HG02943 (cell line): ENCODE results near the gene SNX20.

Experiments used
- ATAC-seq: cut with Tn5 transposase; IDR thresholded peaks from one replicate; pipeline ENCODE4 v1.9.1; 2021; ENCODE audit warnings: mild to moderate bottlenecking, low read depth, moderate library complexity; ENCODE audit not compliant: unreplicated experiment

Gene SNX20, protein sequence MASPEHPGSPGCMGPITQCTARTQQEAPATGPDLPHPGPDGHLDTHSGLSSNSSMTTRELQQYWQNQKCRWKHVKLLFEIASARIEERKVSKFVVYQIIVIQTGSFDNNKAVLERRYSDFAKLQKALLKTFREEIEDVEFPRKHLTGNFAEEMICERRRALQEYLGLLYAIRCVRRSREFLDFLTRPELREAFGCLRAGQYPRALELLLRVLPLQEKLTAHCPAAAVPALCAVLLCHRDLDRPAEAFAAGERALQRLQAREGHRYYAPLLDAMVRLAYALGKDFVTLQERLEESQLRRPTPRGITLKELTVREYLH

GRCh38 chr16:50681021-50681885 lies at the start of gene SNX20:
Gene SNX20, minus strand, starts transcription at chr16:50681312. Its CDS starts 3,786 bp downstream, at chr16:50677526.
- ATAC-seq: peak; percentile 60

- ATAC-seq: no peak
Observed at GRCh38 chr16:50724306-50724705, 43.2 kb upstream of the SNX20 start.

- no peak for ATAC-seq
Observed at GRCh38 chr16:50722960-50723359, 41.8 kb upstream of the SNX20 start.

DNA sequence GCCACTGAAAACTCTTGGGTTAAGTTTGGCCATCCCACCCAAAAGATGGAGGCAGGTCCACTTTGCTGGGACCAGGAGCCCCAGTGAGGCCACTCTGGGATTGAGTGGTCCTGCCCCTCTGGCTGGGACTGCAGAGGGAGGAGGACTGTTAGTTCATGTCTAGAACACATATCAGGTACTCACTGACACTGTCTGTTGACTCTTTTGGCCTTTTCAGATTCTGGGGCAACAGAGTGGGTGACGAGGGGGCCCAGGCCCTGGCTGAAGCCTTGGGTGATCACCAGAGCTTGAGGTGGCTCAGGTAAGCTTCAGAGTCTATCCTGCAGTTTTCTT lies 41.3 kb upstream of the SNX20 start:
- no peak for ATAC-seq

GRCh38 chr16:50721549-50722404 lies 40.7 kb upstream of the SNX20 start:
- no peak for ATAC-seq

DNA sequence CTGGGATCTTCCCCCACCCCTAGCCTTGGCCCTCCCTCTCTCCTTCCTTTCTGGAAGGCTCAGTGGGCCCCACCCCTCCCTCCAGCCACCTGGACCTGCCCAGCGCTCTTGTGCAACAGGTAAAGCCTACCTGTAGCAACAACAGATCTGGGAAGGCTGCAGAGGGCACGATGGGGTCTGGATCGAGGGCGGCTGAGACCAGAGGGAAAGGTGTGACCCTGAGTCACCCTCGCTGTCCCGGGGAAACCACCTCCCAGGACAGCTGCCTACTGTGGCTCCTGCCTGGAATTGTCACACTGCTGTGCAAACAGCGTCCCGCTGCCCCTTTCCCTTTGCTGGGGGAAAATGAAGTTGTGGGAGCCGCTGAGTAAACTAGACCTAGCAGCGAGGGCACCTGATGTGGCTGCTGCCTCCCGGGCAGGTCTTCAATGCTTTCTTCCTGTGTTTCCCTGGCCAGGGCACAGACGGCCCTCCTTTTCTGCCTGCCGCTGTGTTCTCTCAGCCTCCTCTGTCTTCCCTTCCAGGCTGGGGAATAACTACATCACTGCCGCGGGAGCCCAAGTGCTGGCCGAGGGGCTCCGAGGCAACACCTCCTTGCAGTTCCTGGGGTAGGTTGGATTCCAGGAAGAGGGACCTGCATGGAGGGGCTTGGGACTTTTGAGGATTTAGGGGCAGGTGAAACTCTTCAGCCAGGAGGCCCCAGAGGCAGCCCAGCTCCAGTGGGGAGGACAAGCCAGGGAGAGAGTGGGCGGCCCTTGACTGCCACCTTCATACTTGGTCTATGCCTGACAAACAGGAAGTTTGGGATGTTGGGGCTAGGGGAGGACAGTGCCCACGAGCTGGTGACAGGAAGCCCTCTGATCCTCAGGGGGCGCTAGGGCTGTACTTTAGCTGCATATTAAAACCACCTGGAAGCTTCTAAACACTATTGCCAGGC lies 38.6 kb upstream of the SNX20 start:
- ATAC-seq: no peak

GRCh38 chr16:50718761-50719400 lies 37.8 kb upstream of the SNX20 start:
- no peak for ATAC-seq

DNA sequence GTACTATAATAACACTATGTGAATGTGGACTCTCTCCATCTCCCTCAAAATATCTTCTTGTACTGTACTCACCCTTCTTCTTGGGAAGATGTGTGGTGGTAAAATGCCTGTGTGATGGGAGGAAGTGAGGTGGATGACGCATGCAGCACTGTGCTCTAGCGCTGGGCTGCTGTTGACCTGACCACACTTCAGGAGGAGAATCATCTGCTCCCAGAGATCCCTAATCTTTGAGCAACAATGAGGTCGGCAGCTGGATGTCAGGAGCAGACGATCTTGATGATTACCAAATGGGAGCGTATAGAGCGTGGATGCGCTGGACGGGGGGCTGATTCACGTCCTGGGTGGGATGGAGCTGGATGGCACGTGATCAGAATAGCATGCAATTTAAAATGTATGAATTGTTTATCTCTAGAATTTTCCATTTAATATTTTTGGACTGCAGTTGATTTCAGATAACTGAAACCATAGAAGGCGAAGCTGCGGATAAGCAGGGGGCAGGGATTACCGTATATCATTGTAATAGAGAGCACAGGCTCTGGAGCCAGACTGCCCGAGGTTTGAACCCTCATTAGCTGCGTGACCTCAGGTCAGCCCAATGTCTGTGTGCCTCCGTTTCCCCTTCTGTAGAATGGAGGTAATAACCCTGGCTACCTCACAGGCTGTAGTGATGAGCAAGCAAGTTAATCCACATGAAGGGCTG lies 37.1 kb upstream of the SNX20 start:
- ATAC-seq: no peak

DNA sequence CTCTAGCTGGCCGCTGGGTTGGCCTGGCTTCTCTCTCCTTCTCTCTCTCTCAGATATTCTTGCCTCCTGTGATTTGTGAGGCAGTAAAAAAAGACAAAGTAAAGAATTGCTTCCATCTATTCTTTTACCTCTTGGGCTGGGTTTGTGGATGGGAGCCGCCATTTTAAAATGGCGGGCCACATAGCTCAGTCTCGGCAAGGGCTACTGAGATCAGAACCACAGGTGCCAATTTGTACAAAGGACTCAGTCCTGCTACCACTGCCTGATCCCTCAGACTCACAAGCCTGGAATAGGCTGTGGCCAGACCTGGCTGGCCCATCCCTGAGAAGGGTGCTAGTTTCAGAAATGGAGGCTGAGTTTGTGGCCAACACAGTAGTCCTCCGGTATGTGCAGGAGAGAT lies 36.4 kb upstream of the SNX20 start:
- ATAC-seq: no peak

DNA sequence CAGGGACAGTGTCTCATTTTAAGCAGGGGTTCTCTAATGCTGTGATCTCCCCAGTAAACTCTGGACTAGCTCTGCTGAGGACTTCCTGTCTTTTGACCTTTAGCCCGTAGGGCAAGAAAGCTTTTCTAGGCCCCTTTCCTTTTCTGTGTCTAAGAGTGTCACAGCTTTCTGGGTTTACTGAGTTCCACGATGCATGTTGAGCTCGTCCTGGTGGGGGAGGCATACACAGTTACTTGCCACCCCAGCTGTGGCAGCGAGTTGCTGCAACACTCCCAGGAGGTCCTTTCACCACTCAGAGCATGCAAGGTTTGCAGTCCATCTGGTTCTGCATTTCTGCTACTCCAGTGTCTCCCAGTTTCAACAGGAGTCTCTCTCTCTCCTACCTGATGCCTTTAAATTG lies 36.0 kb upstream of the SNX20 start:
- no peak for ATAC-seq

DNA sequence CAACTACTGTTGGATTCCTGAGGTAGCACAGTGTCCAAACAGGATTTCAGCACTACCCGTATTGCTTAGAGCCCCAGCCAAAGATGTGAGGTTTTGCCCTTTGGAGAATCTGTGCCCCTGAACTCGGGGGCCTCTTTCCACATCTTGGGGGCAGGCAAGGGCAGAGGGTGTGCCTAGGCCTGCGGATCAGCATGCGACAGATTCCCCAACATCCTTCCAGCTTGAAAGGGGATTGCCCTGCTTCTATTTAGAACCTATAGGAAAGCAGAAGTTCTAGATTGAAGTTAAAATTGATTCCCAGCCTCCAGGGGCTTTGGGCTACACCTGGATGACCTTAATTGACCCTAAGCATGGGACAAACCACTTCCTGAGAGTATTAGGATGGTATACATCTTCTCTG lies 31.8 kb upstream of the SNX20 start:
- ATAC-seq: no peak

DNA sequence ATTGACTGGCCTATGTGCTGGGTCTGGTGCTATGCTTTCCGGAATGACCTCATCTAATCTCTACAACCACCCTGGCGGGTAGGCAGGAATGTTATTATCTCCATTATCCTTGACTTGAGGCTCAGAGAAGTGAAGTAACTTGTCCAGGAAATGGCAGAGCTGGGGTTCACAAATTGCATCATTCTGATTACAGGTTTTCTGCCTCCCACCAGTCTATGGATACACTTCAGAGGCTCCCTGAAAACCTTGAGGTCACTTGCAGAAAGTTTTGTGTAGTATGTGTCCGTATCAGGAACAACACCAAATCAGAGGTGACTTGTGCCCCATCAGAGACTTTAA lies 31.4 kb upstream of the SNX20 start:
- ATAC-seq: no peak

- no peak for ATAC-seq
Observed at GRCh38 chr16:50711862-50712559, 30.9 kb upstream of the SNX20 start.

- ATAC-seq: no peak
Observed at GRCh38 chr16:50711040-50711439, 29.9 kb upstream of the SNX20 start.

DNA sequence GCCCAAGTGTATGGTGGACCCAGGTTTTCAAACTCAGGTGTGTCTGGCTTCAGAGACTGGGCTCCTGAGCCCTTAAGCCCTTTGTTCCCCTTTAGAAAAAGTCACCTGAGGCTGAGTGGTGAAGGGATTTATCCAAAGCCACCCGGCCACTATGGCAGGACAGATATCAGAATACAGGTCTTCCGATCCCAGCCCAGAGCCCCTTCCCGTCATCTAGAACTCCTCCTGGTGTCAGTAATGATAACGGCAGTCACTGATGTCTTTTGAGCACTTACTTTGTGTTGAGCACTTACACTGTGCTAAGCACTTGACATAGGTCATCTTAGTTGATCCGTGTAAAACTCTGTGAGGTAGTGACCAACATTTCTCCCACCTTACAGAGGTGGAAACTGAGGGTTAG lies 28.9 kb upstream of the SNX20 start:
- ATAC-seq: no peak

DNA sequence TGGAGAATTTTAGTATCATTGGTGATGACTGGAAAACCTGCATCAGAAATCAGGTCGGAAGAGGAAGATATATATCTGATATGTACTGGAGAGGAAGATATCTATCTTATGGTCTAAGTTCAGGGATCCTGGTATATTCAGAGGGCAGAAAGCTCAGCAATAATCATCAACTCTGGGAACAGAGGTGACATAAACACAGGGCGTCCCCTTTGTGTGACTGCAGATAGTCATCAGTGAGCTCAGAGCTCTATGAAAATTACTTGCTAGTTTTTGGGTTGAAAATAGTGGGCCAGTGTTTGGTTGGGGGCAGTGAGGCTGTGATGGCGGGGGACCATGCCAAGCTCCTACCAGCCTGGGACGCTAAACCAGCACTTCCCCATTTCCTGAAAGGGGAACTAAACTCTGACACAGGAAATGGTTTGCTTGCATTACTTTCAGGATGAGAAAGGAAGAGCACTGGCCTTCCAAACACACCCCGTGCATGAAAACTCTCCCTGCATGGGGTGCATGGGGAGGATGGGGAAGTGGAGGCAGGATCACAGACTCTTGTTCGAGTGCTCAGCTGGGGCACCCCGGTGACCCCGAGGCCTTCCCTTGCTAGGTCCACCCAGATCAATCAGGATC lies 28.1 kb upstream of the SNX20 start:
- no peak for ATAC-seq

DNA sequence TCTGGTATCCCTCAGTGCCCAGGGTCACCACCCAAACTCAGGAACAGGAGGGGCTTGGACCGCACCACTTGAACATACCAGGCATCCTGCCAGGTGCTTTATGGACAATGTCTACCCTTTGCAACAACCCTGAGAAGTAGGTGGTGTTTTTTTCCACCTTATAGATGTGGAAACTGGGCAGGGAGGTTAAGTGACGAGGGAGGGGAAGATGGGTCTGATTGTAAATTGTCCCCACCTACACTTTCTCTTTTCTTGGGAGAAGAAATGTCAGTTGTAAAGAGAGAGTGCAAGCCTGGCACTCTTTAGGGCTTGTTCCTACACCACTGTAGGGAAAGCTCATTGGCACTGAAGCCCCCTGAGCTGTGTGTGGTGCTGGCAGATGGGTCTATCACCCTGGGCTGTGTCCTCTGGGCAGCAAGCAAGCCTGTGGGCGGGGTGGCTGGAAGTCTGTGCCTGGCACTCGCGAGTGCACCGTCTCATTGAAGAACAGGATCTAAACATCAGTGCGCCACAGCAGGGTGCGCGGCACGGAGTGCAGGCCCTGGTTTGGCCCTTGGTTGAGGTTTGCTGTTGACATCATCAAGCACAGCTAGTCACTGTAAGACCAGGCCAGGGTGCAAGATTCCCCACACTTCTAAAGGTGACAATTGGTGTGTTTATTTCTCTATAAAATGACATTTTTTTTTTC lies 27.4 kb upstream of the SNX20 start:
- no peak for ATAC-seq
